ENCODE measurements around the gene LSS.

LSS gene

DNA sequence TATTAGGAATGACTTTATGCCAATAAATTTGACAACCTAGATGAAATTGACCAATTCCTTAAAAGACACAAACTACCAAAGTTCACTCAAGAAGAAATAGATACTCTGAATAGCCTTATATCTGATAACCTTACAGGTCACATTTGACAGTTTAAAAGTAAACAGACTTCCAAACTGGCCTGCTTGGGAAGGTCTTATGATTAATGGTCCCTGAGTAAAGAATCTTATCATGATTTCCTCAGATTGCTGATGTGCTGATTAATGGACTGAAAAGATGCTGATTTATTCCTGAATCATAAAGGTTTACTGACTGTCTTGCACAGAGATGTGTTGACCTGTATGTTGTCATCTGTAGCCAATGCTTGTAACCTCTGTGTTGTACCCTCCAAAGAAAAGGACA, 63.5 kb downstream of the LSS start:
- DNase-seq, result no peak

DNA sequence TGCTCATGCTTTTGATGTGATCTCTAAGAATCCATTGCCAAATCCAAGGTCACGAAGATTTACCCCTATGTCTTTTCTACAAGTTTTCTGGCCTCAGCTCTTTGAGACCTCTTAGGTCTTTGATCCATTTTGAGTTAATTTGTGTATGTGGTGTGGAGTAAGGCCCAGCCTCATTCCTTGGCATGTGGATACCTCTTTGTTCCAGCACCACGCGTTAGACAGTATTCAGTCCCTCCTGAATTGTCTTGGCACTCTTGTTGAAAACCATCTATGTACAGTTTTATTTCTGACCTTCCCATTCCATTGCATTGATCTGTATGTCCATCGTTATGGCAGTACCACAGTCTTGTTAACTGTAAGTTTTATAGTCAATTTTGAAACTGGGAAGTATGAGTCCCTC, 65.2 kb downstream of the LSS start:
- DNase-seq, result no peak

DNA sequence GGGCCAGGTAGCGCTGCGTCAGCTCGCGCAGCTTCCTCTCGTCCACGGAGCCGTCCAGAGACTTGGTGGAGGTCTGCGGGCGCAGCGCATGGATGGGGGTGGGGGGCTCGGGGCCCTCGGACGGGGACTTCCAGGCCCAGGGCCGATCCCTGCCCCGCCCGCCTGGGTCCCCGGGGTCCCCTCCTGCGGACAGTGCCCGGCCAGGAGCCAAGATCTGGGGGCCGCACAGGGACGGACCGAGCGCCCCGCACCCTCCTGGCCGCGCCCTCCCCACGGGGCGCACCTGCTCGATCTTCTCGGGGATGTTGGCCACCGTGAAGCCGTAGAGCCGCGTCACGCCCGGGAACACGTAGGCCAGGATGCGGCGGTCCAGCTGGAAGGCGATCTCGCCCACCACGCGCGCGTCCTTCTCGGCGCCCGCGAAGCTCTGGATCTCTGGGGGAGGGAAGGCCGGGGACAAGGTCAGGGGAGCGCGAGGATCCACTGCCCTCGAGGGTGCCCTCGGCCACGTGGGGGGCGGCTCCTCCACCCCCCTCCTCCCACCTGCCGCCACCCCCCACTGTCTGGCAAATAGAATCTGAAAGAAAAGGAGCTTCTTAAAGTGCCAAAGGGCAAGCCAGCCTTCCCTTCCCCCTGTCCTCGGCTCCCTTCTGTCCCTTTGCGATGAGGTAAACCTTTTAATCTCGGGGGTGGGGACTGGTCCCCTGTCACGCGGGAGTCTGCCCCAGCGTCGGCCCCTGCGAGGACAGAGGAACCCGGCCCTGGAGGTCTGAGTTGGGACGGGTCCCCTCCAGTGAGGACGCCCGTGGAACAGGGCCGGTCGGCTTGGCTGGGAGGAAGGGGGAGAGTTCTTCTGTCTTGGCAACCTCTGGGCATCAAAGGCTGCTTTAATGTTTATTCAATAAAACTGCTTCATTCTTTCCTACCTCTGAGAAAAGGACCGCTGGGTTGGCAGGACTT, 66.7 kb downstream of the LSS start:
- DNase-seq, result no peak

DNA sequence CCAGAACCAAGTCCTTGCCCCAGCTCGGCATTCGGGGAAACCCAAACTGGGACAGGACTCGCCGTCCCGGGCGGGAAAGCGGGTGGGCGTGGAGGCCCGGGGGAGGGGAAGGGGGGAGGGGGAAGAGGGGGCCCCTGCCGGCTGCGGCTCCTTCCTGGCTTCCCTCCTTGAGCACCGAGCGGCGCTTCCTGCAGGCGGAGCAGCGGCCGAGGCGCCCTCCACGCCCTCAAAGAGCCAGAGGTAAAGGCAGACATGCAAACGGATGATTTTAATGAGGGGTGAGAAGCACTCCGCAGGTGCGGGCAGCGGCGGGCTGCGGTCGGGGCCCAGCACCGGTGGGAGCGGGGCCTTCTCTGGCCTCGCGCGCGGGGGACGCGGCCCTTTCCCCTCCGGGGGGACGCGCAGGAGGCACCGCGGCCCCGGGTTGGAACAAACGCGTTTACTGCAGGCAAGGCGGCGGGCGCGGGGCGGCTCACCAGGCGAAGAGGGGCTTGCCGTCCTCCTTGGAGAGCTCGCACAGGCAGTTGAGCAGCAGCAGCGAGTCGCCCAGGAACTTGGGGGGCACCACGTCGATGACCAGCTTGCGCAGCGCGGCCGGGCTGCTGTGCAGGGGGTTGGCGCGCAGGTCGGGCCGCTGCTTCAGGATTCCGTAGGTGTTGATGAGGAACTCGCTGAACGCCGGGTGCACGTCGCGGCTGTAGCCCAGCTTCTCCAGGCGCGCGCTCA, 67.5 kb downstream of the LSS start:
- DNase-seq, result no peak

- DNase-seq, result no peak
Measured at GRCh38 chr21:46160657-46160906, 68.0 kb downstream of the LSS start.

DNA sequence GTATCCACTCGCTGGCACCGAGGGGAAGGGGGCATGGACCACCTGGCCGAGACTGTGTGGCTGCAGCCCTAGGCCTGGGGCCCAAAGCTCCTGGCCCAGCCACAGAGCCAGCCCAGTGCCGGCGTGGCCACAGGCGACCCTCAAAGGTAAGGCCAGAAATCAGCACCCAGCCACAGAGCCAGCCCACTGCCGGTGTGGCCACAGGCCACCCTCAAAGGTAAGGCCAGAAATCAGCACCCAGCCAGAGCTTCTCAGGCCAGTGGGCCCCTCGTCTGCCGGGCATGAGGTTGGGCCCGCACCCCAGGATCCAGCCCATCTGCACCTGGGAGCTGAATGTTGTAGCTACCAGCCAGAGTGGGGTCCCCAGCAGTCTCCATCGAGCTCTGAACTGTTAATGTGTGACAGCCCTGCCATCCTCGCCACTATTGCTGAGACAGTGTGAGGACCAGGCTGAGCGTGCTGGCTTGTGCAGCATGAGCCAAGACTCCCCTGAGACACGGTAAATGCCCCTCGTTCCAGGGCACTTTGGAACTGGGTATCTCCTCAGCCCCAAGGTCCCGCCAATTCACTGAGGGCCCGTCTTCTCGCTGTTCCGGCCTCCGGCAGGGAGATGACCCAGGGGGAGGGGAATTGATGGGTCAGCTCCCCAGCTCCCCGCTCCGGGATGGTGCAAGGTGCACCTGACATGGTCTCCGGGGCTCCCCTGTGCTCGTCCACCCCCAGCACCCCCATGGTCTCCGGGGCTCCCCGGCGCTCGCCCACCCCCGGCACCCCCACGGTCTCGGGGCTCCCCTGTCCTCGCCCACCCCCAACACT, 68.5 kb downstream of the LSS start:
- DNase-seq, result no peak

GRCh38 chr21:46159390-46159789, 69.2 kb downstream of the LSS start:
- DNase-seq, result no peak

DNA sequence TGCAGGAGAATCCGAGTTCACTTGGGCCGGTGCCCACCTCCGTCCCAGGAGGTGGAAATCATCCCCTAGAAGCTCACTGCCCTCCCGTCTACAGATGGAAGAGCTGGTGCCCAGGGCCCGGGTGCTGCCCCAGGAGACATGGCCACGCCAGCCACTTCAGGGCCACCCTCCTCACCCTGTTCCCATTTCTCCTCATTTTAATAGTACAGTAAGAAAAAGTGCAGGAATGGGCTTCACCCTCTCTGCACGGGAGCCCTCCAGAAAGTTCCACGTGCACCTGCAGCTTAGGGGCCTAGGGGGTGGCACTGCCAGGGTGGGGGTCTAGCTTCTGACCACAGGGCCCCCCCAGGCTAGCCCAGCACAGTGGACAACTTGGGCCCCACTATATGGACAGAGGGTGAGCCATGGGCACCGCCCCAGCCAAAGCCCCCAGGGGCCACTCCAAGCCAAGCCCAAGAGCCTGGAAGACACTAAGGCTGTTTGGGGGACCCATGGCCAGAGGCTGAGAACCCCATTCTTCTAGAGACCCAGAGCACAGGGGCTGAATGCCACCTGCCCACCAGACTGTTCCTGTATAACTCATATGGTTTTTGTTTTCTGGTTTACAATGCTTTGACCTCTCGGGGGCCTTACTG, 69.8 kb downstream of the LSS start:
- no peak for DNase-seq

GRCh38 chr21:46157987-46158451, 70.6 kb downstream of the LSS start:
- DNase-seq, result no peak

- no peak for DNase-seq
Measured at GRCh38 chr21:46157396-46157986, 71.1 kb downstream of the LSS start.

DNA sequence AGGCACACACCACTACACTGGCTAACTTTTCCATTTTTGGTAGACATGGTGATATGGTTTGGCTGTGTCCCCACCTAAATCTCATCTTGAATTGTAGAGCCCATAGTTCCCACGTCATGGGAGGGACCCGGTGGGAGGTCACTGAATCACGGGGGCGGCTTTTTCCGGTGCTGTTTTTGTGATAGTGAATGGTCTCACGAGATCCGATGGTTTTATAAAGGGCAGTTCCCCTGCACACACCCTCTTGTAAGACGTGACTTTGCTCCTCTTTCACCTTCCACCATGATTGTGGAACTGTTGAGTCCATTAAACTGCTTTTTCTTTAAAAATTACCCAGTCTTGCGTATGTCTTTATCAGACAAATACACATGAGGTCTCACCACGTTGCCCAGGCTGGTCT, 71.9 kb downstream of the LSS start:
- no peak for DNase-seq

- no peak for DNase-seq
Measured at GRCh38 chr21:46156378-46156645, 72.3 kb downstream of the LSS start.

- DNase-seq, result no peak
Measured at GRCh38 chr21:46155514-46156377, 72.8 kb downstream of the LSS start, which contains the start of gene FTCD. Gene FTCD (minus strand): TSS chr21:46155579. CDS start chr21:46155523, 56 bp downstream.

GRCh38 chr21:46154955-46155513, 73.5 kb downstream of the LSS start:
- DNase-seq, result no peak

GRCh38 chr21:46154155-46154954, 74.2 kb downstream of the LSS start:
- no peak for DNase-seq

DNA sequence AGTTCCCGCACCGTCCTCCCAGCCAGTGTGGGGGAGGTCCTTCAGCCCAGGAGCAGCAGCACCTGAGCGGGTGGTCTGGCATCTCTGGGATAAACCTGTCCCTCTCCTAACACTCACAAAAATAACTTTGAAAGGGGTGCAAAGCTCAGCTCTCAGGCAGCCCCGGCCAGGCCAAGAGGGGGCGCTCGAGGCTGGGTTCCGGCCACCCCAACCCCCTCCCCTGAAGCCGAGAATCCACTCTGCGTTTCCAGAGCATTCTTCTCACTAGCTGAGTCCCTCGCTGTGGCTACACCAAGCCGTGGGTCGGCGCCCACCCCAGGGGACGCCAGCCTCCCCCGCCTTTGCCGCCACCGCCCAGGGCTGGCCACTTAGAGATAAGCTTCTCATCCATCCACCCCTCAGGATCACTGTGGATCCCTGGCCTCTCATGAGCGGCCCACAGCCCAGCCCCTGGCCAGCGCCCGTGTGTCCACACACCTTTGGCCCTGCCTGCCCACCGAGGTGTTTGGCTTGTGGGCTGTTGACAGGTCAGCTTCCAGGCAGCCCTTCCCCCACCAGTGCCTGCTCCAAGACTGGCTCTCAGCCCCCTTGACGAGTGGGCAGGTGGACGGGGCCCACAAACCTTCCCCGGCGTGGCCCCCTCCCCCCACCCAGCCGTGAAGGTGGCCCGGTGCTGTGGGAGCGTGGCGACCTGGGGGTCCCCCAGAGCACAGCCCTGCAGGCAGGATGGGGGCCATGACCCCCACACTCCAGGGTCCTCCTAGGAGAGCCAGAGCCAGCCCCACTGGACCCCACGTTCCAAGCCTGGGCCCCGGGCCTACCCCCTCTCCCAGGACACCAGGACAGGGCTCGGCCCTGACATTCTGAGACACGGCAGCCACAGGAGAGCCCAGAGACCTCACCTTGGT, 75.1 kb downstream of the LSS start:
- peak; percentile 58 for DNase-seq

- DNase-seq, result peak; percentile 1
Measured at GRCh38 chr21:46152927-46153246, 75.7 kb downstream of the LSS start.

GRCh38 chr21:46151989-46152926, 76.3 kb downstream of the LSS start:
- DNase-seq, result no peak
